ENCODE measurements around the gene ABCD4.

ABCD4 gene

DNA sequence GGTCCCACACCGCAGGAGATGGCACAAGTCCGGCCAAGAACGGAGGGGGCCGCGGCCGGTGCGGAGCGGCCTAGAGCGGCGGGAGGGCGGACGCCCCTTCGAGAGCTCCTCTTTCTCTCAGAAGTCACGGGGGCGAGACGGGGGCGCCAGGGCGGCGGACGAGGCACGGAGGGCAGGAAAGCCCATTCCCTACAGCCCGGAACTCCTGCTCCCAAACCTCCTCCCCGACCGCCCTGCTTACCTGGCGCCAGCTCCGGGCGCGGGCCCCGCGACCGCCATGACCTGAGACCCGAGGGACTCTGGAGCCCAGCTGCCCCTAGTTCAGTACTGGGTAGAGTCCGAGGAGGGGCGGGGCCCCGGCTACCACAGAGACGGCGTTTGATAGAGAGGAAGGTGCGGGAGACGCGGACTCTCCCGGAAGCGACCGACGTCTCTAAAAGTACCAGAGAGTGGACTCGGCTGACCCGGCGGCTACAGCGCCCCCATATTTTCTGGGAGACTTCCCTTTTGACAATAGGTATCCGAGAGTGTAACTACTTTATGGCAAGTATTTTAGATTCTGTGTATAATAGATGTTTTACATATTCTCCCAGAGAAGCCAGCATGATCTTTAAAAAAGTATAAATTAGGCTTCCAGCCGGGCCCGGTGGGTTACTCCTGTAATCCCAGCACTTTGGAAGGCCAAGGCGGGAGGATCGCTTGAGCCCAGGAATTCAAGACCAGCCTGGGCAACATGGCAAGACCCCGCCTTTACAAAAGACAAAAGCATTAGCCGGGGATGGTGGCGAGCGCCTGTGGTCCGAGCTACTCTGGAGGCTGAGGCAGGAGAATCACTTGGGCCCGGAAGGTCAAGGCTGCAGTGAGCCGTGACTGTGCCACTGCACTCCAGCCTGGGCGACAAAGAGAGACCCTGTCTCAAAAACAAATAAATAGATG, at the start of gene ABCD4:
TSS of gene ABCD4 (minus strand) at position 301 of the 936 bp plus-strand sequence. CDS start at position 279, 22 bp downstream.
- Histone ChIP-seq H3F3A (ENCODE audit: insufficient read depth) (peaks cover 6% of the 10 kb centered on the region; the same call in 1 of the 2 replicates), H3K4me2 (ENCODE audit: low read depth, low read length, poor library complexity, severe bottlenecking) (peak within 1 kb of the TSS; percentile 77), H3K9me2 (replicated peaks; ENCODE audit: insufficient read depth, low read length) (no peaks in the 10 kb centered on the region), H2AFZ (ENCODE audit: low read depth, low read length, severe bottlenecking) (peak within 1 kb of the TSS; percentile 98), H3K27ac (ENCODE audit: low read depth, low read length) (peak within 1 kb of the TSS; percentile 54), H3K4me3 (ENCODE audit: insufficient read depth, low read length, poor library complexity, severe bottlenecking) (peak within 1 kb of the TSS; percentile 76), H3K36me3 (ENCODE audit: low read length) (no peaks in the 10 kb centered on the region), H3K9me3 (ENCODE audit: insufficient read depth, low read length) (no peaks in the 10 kb centered on the region), H3K27me3 (ENCODE audit: low read length) (no peaks in the 10 kb centered on the region), H3K79me2 (ENCODE audit: insufficient read depth, low read length) (peaks cover 18% of the 10 kb centered on the region), H3K9ac (ENCODE audit: low read length) (peak within 1 kb of the TSS; percentile 74), H4K20me1 (ENCODE audit: low read depth, low read length) (no peaks in the 10 kb centered on the region)
- TF ChIP-seq EZH2phosphoT487 (conservative IDR thresholded peaks at IDR 0.05; ENCODE audit: low read length) = no peak
- TF ChIP-seq CTCF (IDR thresholded peaks at IDR 0.05; ENCODE audit: insufficient read depth, low read length, poor library complexity, severe bottlenecking) = peak; percentile 87

DNA sequence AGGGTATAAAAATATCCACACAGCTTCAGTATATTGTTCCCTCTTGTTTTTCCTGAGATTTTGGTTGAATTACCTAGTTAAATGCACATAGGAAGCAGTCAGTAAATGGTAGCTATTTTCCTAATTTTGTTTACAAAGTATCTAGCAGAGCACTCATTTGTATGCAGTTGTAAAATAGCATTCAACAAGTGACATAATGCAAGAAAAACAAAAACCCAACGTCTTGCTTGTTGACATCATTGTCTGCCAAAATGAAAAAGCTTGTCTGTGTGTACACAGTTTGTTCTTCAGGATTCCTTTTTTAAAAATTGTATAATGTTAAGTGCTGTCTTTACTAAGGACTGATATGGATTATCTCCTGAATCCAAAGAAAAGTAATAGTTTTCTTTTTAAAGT, 48.2 kb upstream of the ABCD4 start:
- no peaks in the 10 kb centered on the region for H3K36me3 ChIP-seq (ENCODE audit: low read length)
- H3K9me3 ChIP-seq (ENCODE audit: insufficient read depth, low read length) = no peaks in the 10 kb centered on the region
- H3K79me2 ChIP-seq (ENCODE audit: insufficient read depth, low read length) = no peaks in the 10 kb centered on the region
- H3K9me2 ChIP-seq (replicated peaks; ENCODE audit: insufficient read depth, low read length) = no peaks in the 10 kb centered on the region
- H3K9ac ChIP-seq (ENCODE audit: low read length) = no peak overlapping the region
- no peak overlapping the region for H3K4me2 ChIP-seq (ENCODE audit: low read depth, low read length, poor library complexity, severe bottlenecking)
- no peak for TF ChIP-seq EZH2phosphoT487 (conservative IDR thresholded peaks at IDR 0.05; ENCODE audit: low read length)
- TF ChIP-seq CTCF (IDR thresholded peaks at IDR 0.05; ENCODE audit: insufficient read depth, low read length, poor library complexity, severe bottlenecking) = no peak
- H3K27me3 ChIP-seq (ENCODE audit: low read length) = no peaks in the 10 kb centered on the region
- H4K20me1 ChIP-seq (ENCODE audit: low read depth, low read length) = no peaks in the 10 kb centered on the region
- no peak overlapping the region for H2AFZ ChIP-seq (ENCODE audit: low read depth, low read length, severe bottlenecking)
- H3K4me3 ChIP-seq (ENCODE audit: insufficient read depth, low read length, poor library complexity, severe bottlenecking) = no peak overlapping the region
- no peaks in the 10 kb centered on the region for H3F3A ChIP-seq (ENCODE audit: insufficient read depth)
- no peak overlapping the region for H3K27ac ChIP-seq (ENCODE audit: low read depth, low read length)

GRCh38 chr14:74350211-74350927, 47.6 kb upstream of the ABCD4 start:
- Histone ChIP-seq H3K4me2 (ENCODE audit: low read depth, low read length, poor library complexity, severe bottlenecking) (no peak overlapping the region), H3K79me2 (ENCODE audit: insufficient read depth, low read length) (no peaks in the 10 kb centered on the region), H3K9me3 (ENCODE audit: insufficient read depth, low read length) (no peaks in the 10 kb centered on the region), H2AFZ (ENCODE audit: low read depth, low read length, severe bottlenecking) (no peak overlapping the region), H3K4me3 (ENCODE audit: insufficient read depth, low read length, poor library complexity, severe bottlenecking) (no peak overlapping the region), H3K27ac (ENCODE audit: low read depth, low read length) (no peak overlapping the region), H4K20me1 (ENCODE audit: low read depth, low read length) (no peaks in the 10 kb centered on the region), H3K27me3 (ENCODE audit: low read length) (no peaks in the 10 kb centered on the region), H3K9me2 (replicated peaks; ENCODE audit: insufficient read depth, low read length) (no peaks in the 10 kb centered on the region), H3F3A (ENCODE audit: insufficient read depth) (no peaks in the 10 kb centered on the region), H3K36me3 (ENCODE audit: low read length) (no peaks in the 10 kb centered on the region), H3K9ac (ENCODE audit: low read length) (no peak overlapping the region)
- no peak for TF ChIP-seq CTCF (IDR thresholded peaks at IDR 0.05; ENCODE audit: insufficient read depth, low read length, poor library complexity, severe bottlenecking)
- TF ChIP-seq EZH2phosphoT487 (conservative IDR thresholded peaks at IDR 0.05; ENCODE audit: low read length) = no peak
